Raji (cell line): ENCODE data around the gene SLC35E4.

Experiments used
- POLR2A ChIP-seq: IDR thresholded peaks from 2 replicates; pipeline ENCODE4 v1.6.1; 2011; ENCODE audit warnings: low read depth, low read length, control low read depth; ENCODE audit not compliant: insufficient read depth

The SLC35E4 gene

GRCh38 chr22:30665786-30666185, 30.2 kb downstream of the SLC35E4 start:
- TF ChIP-seq POLR2A, result no peak

GRCh38 chr22:30667107-30667493, 31.5 kb downstream of the SLC35E4 start:
- TF ChIP-seq POLR2A, result no peak

GRCh38 chr22:30667494-30668385, 32.2 kb downstream of the SLC35E4 start, which contains the start of gene DUSP18:
Gene DUSP18 (minus strand): TSS chr22:30667875. CDS start chr22:30664003, 3,872 bp downstream.
- peak; percentile 52 for TF ChIP-seq POLR2A

- no peak for TF ChIP-seq POLR2A
These were observed 32.8 kb downstream of the SLC35E4 start for GRCh38 chr22:30668386-30668710.

GRCh38 chr22:30671071-30671470, 35.5 kb downstream of the SLC35E4 start:
- no peak for TF ChIP-seq POLR2A

GRCh38 chr22:30673136-30673535, 37.6 kb downstream of the SLC35E4 start:
- no peak for TF ChIP-seq POLR2A

GRCh38 chr22:30674482-30674881, 38.9 kb downstream of the SLC35E4 start:
- no peak for TF ChIP-seq POLR2A

- TF ChIP-seq POLR2A, result no peak
These were observed 39.9 kb downstream of the SLC35E4 start for GRCh38 chr22:30675436-30675835.

GRCh38 chr22:30680991-30681770, 45.6 kb downstream of the SLC35E4 start:
- TF ChIP-seq POLR2A, result no peak

GRCh38 chr22:30681831-30682230, 46.2 kb downstream of the SLC35E4 start:
- TF ChIP-seq POLR2A, result no peak

- no peak for TF ChIP-seq POLR2A
These were observed 49.6 kb downstream of the SLC35E4 start for GRCh38 chr22:30685178-30685577.

- no peak for TF ChIP-seq POLR2A
These were observed 51.8 kb downstream of the SLC35E4 start for GRCh38 chr22:30687358-30687757.

GRCh38 chr22:30689622-30690021, 54.0 kb downstream of the SLC35E4 start:
- TF ChIP-seq POLR2A, result no peak

- TF ChIP-seq POLR2A, result no peak
These were observed 55.6 kb downstream of the SLC35E4 start for GRCh38 chr22:30691204-30691603.

- TF ChIP-seq POLR2A, result no peak
These were observed 58.6 kb downstream of the SLC35E4 start for GRCh38 chr22:30694171-30694639.

GRCh38 chr22:30694640-30695350, 59.2 kb downstream of the SLC35E4 start, which contains the start of gene OSBP2:
Gene OSBP2 (plus strand): TSS chr22:30694874. CDS start chr22:30694910, 36 bp downstream.
- no peak for TF ChIP-seq POLR2A

- no peak for TF ChIP-seq POLR2A
These were observed 59.8 kb downstream of the SLC35E4 start for GRCh38 chr22:30695351-30695851.
